ENCODE data around the gene DTNB. TPM values are rescaled to one million over a fixed set of nuclear protein-coding genes. Genes with fewer than 3 reads are reported as not detected.
"Not testable (repeated sequence)": the region's sequence is repeated elsewhere in the genome, so short reads cannot be mapped to it uniquely, and the experiment has no call there.

The DTNB gene
- total RNA-seq, 4 donors from 2014 or later = 12.4 to 28.8 (median 14.9) TPM

- no peak for TF ChIP-seq POLR2A (IDR thresholded peaks at IDR 0.05)
- TF ChIP-seq CTCF (IDR thresholded peaks at IDR 0.05) = no peak
- H3K27ac ChIP-seq = no peak overlapping the region
- no peaks in the 10 kb centered on the region for H3K27me3 ChIP-seq
- H3K9me3 ChIP-seq = no peaks in the 10 kb centered on the region
- intact Hi-C loops (cut with DNase I; ENCODE audit: low total_unique reads) = no loop called here
- no peak for DNase-seq
- no peaks in the 10 kb centered on the region for H3K36me3 ChIP-seq
- no peaks in the 10 kb centered on the region for H3K4me1 ChIP-seq
- H3K4me3 ChIP-seq = no peak overlapping the region
Observed at GRCh38 chr2:25405611-25406295, 267.6 kb downstream of the DTNB start.

DNA sequence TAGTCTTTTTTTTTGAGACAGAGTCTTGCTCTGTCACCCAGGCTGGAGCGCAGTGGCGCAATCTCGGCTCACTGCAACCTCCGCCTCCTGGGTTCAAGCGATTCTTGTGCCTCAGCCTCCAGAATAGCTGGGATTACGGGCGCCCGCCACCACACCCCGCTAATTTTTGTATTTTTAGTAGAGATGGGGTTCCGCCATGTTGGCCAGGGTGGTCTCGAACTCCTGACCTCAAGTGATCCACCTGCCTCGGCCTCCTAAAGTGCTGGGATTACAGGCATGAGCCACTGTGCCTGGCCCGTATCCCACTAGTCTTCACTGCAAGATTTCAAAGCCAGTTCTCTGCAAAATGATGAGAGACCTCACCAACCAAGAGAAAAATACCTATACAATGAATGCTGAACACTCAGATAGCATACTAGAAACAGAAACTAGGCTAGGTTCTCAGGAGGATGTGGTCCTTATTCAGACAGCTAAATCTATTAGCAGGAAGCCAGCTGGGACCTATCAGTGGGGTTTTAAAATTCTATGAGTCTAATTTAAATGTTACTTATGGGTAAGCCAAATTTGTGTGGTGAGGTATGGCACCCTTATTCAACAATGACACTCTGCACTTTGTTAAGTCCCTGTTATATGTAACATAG, 270.1 kb downstream of the DTNB start:
- DNase-seq; intact Hi-C loops (cut with DNase I; ENCODE audit: low total_unique reads): not testable (repeated sequence)

DNA sequence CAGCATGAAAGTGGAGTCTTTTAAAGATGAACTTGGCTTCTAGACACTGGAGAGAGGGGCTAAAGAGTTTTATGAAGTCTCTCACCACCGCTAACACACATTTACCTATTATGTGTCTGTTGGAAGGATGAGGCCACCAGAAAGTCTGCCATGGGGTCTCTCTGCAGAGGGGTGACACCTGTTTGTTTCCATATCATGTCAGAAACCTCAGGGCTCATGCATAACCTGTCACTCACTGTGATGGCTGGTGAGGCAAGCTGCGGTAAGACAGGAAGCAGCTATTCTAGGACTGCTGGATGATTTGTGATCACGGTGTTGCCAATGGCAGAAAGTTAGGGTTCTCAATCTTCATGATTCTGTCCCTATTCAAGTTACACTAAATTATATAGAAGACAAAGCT, 270.9 kb downstream of the DTNB start:
- TF ChIP-seq CTCF (IDR thresholded peaks at IDR 0.05) = no peak
- no peak for TF ChIP-seq POLR2A (IDR thresholded peaks at IDR 0.05)
- Histone ChIP-seq H3K4me3 (no peak overlapping the region), H3K4me1 (no peaks in the 10 kb centered on the region)

More for the DNA sequence above, 270.1 kb downstream of the DTNB start:
- H3K27me3 ChIP-seq, H3K4me3 ChIP-seq, H3K27ac ChIP-seq, H3K36me3 ChIP-seq, H3K4me1 ChIP-seq, H3K9me3 ChIP-seq: not testable (repeated sequence)

DNA sequence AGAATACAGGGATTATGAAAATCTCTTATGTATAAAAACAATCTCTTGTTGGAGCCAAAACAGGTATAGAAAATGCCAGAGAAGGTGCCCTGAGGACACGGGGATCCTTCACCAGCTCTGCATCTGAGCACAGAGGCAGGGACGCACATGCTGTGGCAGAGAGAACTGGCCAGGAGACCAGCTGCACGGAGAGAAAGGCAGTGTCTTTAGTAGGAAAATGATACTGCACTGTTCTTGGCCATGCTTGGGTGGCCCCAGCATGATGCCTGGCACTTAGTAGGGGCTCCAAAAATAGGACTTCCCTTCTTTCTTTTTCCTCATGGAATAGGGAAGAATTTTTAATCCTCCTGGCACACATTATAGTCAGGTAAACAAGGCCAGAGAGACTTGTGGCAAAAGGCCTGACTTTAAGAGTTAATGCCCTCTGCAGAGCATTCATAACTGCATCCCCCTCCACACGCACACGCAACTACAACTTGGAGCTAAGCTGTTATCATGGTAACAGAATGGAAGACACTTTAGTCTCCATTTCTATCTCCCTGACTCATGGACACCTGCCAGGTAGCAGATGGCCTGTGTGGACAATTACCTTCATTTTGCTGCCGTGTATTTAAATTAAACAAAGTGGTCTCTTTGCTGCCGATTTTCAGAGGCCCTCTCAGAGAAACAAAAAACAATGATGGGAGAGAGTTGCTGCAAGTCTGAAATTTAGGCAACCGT, 271.9 kb downstream of the DTNB start:
- Histone ChIP-seq H3K27me3 (no peaks in the 10 kb centered on the region), H3K9me3 (no peaks in the 10 kb centered on the region), H3K27ac (no peak overlapping the region), H3K4me3 (no peak overlapping the region), H3K4me1 (no peaks in the 10 kb centered on the region), H3K36me3 (no peaks in the 10 kb centered on the region)
- TF ChIP-seq CTCF (IDR thresholded peaks at IDR 0.05) (no peak), POLR2A (IDR thresholded peaks at IDR 0.05) (no peak)
- DNase-seq = no peak
- intact Hi-C loops (cut with DNase I; ENCODE audit: low total_unique reads) = no loop called here

More for the DNA sequence above, 270.9 kb downstream of the DTNB start:
- DNase-seq = no peak
- Histone ChIP-seq H3K36me3 (no peaks in the 10 kb centered on the region), H3K27me3 (no peaks in the 10 kb centered on the region), H3K27ac (no peak overlapping the region), H3K9me3 (no peaks in the 10 kb centered on the region)
- intact Hi-C loops (cut with DNase I; ENCODE audit: low total_unique reads) = no loop called here

GRCh38 chr2:25400576-25401216, 272.7 kb downstream of the DTNB start:
- H3K27me3 ChIP-seq = no peaks in the 10 kb centered on the region
- no peak overlapping the region for H3K4me3 ChIP-seq
- intact Hi-C loops (cut with DNase I; ENCODE audit: low total_unique reads) = no loop called here
- DNase-seq = no peak
- H3K27ac ChIP-seq = no peak overlapping the region
- H3K4me1 ChIP-seq = no peaks in the 10 kb centered on the region
- no peaks in the 10 kb centered on the region for H3K36me3 ChIP-seq
- TF ChIP-seq CTCF (IDR thresholded peaks at IDR 0.05) (no peak), POLR2A (IDR thresholded peaks at IDR 0.05) (no peak)
- no peaks in the 10 kb centered on the region for H3K9me3 ChIP-seq

All from uterus (tissue), 4 donors.